ENCODE data around the gene CHRDL2. TPM values are rescaled to one million over a fixed set of nuclear protein-coding genes. Genes with fewer than 3 reads are reported as not detected.

CHRDL2 gene
- total and polyA plus RNA-seq, 2 donors (not counting 3 experiments of a cell fraction or from before 2014, with no cell fraction given), result not detected

DNA sequence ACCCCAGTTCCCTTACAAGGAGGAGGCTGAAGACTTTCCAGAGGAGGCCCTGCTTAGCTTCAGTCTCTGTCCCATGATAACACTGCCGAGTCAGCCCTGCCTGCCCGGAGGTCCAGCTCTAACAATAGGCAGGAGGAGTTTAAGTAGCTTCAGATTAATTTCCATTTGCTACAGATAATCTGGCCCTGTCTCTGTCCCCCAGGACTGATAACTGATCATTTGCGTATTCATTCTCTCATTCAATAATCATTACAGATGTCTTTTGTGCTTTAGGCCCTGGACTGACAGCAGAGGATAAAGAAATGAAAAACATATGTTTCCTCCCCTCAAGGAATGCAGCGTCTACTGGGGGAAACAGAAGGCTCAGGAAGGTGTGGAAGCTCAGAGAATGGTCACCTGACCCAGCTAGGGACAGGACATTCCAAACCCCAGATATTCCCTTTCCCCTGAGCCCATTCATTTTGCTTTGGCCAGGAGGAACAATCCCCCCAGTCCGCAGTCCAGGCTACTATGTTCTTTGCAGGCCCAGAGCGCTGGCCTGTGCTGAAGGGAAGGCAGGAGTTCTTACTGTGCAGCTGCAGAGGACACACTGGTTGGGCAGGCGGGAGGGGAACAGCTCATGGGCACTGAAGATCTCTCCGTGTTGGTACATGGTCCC is 20.8 kb downstream of the CHRDL2 start:
- Histone ChIP-seq H2AFZ (ENCODE audit: low read depth, low read length) (no peak overlapping the region), H3K9ac (replicated peaks; ENCODE audit: extremely low read depth, insufficient read depth, low read length) (no peak overlapping the region), H3K79me2 (ENCODE audit: control insufficient read depth, insufficient read depth, low read length) (no peaks in the 10 kb centered on the region), H3K4me1 (ENCODE audit: control insufficient read depth, extremely low read depth, insufficient read depth, low read length) (no peaks in the 10 kb centered on the region), H3K36me3 (ENCODE audit: control insufficient read depth in 2 of 2, extremely low read depth in 1 of 2, insufficient read depth in 2 of 2, low read length in 2 of 2) (no peaks in the 10 kb centered on the region), H3K27me3 (ENCODE audit: control insufficient read depth in 2 of 2, insufficient read depth in 2 of 2, low read length in 2 of 2) (peaks cover 0 to 2% of the 10 kb centered on the region in 2 experiments), H3K27ac (ENCODE audit: insufficient read depth, low read depth, low read length) (no peak overlapping the region), H3K4me3 (replicated peaks in 1 of 3; ENCODE audit: insufficient read depth in 1 of 3, low read depth in 1 of 3, low read length in 3 of 3) (no peak overlapping the region), H3K9me3 (replicated peaks; ENCODE audit: control insufficient read depth, insufficient read depth, low read length) (no peaks in the 10 kb centered on the region), H3K9me1 (replicated peaks; ENCODE audit: control insufficient read depth, extremely low read depth, insufficient read depth, low read length) (no peaks in the 10 kb centered on the region), H4K20me1 (replicated peaks; ENCODE audit: control insufficient read depth, extremely low read depth, insufficient read depth, low read length) (no peaks in the 10 kb centered on the region), H3K4me2 (ENCODE audit: insufficient read depth, low read length) (no peak overlapping the region)
- DNase-seq (ENCODE audit: low read depth, low spot score) (peak; percentile 26), FAIRE-seq (peak; percentile 72)
- POLR2A ChIA-PET, result no interaction called here
- no TSS peak for BruUV-seq (replicated peaks)
- CTCF ChIA-PET, result interaction anchor here (1.3 to 3.9 kb wide), 4 partner anchors 8 to 29 kb away, joined by 3 to 42 read pairs (median 10); no protein-coding TSS in a partner anchor
- intact Hi-C loops (cut with micrococcal nuclease), result no loop called here
- dilution Hi-C loops (cut with MboI; ENCODE audit: extremely low pct_ligation_motif_present, low sequenced_read_pairs), result loop anchor here (25.0 kb wide), 1 partner anchor 152 kb away; no protein-coding TSS in a partner anchor
- TF ChIP-seq JUN (IDR thresholded peaks at IDR 0.05; ENCODE audit: borderline replicate concordance, insufficient read depth, insufficient read length, low read depth) (no peak), POLR2A (IDR thresholded peaks at IDR 0.05; ENCODE audit: low read depth, low read length) (no peak), EZH2 (IDR thresholded peaks at IDR 0.05; ENCODE audit: borderline replicate concordance, low read depth, low read length, severe bottlenecking) (no peak), FOS (IDR thresholded peaks at IDR 0.05; ENCODE audit: borderline replicate concordance, insufficient read depth, low read length) (no peak), GATA2 (IDR thresholded peaks at IDR 0.05; ENCODE audit: insufficient read depth, insufficient read length, low read depth, low read length) (no peak), POLR2AphosphoS5 (IDR thresholded peaks at IDR 0.05; ENCODE audit: insufficient read depth, low read depth, low read length) (no peak), MYC (IDR thresholded peaks at IDR 0.05; ENCODE audit: low read depth, low read length) (no peak)
- TF ChIP-seq, protein P1, sequence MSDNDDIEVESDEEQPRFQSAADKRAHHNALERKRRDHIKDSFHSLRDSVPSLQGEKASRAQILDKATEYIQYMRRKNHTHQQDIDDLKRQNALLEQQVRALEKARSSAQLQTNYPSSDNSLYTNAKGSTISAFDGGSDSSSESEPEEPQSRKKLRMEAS (IDR thresholded peaks at IDR 0.05; ENCODE audit: insufficient read depth, insufficient read length), result no peak
- TF ChIP-seq, protein P2, sequence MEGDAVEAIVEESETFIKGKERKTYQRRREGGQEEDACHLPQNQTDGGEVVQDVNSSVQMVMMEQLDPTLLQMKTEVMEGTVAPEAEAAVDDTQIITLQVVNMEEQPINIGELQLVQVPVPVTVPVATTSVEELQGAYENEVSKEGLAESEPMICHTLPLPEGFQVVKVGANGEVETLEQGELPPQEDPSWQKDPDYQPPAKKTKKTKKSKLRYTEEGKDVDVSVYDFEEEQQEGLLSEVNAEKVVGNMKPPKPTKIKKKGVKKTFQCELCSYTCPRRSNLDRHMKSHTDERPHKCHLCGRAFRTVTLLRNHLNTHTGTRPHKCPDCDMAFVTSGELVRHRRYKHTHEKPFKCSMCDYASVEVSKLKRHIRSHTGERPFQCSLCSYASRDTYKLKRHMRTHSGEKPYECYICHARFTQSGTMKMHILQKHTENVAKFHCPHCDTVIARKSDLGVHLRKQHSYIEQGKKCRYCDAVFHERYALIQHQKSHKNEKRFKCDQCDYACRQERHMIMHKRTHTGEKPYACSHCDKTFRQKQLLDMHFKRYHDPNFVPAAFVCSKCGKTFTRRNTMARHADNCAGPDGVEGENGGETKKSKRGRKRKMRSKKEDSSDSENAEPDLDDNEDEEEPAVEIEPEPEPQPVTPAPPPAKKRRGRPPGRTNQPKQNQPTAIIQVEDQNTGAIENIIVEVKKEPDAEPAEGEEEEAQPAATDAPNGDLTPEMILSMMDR (IDR thresholded peaks at IDR 0.05; ENCODE audit: extremely low read depth in 1 of 2, insufficient read depth in 1 of 2, low read depth in 1 of 2, low read length in 2 of 2), result no peak
